Measurements from ENCODE around the gene SLC2A14.
"Not testable (repeated sequence)": the region's sequence is repeated elsewhere in the genome, so short reads cannot be mapped to it uniquely, and the experiment has no call there.

Gene SLC2A14

DNA sequence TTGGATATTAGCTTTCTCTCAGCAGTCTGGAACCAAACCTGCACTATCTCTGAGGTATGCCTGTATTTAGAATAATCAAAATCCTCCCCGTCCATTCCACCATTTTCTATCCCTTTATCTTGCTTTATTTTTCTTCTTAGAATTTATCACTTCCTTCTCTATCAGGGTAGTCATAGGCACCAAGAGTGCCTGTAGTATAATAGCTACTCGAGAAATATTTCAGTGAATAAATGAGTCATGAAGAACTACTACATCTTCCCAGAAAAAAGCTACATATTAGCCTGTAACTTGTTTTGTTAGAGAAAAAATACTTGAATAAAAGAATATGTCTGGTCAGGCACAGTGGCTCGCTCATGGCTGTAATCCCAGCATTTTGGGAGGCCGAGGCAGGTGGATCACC is 4.3 kb downstream of the SLC2A14 start:
- no peak for DNase-seq

DNA sequence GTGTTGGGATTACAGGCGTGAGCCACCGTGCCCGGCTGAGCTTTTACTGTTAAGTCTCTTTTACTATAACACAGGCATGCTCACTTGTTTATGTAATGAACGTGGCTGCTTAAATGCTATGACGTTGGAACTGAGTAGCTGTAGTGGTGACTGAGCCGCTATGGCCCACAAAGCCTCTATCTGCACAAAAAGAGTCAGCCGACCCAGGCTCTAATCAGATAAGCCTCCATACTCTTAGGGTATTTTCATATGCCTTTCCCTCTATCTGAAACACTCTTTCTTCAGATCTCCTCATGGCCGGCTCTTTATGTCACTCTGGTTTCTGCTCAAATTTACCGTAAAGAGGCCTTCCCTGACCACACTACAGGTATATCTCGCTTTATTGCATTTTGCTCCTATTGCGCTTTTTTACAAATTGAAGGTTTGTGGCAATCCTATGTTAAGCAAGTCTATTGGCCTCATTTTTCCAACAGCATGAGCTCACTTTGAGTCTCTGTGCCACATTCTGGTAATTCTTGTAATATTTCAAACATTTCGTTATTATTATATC is 8.0 kb downstream of the SLC2A14 start:
- DNase-seq: no peak

DNA sequence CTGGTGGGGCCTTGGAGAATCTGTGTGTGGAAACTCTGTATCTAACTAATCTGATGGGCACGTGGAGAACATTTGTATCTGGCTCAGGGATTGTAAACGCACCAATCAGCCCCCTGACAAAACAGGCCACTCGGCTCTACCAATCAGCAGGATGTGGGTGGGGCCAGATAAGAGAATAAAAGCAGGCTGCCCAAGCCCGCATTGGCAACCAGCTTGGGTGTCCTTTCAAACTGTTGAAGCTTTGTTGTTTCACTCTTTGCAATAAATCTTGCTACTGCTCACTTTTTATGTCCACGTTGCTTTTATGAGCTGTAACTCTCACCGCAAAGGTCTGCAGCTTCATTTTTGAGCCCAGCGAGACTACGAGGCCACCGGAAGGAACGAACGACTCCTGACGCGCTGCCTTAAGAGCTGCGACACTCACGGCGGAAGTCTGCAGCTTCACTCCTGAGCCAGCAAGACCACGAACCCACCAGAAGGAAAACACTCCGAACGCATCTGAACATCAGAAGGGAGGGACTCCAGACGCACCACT is 9.8 kb downstream of the SLC2A14 start:
- DNase-seq: peak; percentile 21

DNA sequence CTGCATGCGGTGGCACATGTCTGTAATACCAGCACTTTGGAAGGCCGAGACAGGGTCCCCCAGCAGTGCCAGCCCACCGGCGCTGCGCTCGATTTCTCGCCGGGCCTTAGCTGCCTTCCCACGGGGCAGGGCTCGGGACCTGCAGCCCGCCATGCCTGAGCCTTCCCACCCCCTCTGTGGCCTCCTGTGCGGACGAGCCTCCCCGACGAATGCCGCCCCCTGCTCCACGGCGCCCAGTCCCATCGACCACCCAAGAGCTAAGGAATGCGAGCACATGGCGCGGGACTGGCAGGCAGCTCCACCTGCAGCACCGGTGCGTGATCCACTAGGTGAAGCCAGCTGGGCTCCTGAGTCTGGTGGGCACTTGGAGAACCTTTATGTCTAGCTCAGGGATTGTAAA is 10.4 kb downstream of the SLC2A14 start:
- DNase-seq: not testable (repeated sequence)

DNA sequence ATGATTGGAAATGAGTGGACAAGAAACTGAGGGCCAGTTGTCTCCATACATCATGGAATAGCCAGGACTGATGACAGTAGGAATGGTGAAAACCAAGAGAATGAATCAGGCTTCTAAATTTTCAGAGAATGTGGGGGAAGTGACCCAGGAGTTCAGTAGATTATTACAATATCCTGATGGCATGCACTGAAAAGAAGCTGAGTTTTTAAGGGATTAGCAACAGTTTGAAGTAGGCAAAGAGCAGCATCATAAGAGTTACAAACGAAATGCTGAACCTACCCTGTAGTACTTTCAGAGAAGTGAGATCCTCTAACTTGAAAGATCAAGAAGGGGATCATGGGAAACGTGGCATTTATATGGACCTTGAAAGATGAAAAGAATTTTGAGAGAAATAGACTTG is 13.2 kb downstream of the SLC2A14 start:
- DNase-seq: no peak

DNA sequence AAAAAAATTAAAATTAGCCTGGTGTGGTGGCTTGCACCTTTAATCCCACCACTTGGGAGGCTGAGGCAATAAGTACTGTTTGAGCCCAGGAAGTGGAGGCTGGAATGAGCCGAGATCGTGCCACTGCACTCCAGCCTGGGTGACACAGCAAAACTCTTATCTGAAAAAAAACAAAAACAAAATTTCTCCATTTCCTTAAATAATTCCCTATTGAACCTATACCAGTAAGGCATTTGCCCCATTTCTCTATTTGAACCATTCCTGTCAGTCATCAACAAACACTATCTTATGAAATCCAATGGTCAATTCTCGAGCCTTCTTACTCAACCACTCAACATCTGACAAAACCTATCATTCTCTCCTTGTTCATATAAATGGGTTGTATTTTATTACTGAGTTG is 14.7 kb downstream of the SLC2A14 start:
- DNase-seq: no peak

DNA sequence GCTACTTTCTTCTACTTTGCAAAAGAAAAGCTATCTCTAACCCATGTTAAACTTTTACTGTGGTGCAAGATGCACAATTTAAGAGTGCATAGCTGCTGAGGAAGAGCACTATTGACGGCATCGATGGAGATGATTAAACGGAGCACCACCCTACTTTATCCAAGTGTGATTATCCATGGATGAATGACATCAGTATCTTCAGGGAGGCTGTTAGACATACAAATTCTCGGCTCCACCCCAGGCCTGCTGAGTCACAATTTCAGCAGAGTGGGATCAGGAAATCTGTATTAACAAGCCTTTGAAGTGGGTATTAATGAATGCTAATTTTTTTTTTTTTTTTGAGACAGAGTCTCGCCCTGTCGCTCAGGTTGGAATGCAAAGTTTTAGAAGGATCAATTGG is 16.2 kb downstream of the SLC2A14 start:
- DNase-seq: no peak

DNA sequence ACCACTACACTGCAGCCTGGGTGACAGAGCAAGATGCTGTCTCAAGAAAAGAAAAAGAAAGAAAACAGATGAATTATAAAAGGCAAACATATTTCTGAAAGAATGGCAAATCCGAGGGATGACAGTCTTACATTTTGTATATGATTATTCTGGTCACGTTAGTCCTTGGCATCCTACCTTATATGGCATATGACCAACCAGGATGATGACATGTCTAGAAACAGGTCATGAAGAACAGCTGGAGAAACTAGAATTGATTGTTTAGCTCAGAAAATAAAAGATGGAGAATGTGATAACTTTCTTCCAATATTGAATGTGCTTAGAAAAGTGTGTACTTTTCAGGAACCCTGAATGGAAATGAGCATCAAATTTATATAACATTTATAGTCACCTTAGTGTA is 19.2 kb downstream of the SLC2A14 start:
- DNase-seq: no peak

DNA sequence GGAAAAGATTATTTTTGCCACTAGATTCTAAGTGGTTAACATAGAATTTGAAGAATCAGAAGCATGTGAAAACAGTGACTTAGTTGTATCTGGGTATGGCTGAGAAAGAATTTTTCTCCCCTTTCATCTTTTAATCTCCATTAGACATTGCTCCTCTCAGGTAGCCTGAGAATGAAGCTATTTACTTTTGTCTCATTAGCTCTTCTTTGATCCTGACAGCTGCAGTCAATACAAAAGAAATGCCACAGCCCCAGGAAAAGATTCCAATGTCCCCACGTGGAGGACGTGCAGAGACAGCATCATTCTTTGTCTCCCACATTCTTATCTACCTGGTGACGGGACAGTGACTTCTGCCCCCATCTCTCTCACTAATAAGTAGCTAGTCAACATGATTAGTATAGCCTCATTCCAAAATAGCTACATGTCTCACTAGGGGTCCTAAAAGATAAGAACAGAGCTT is 21.1 kb downstream of the SLC2A14 start:
- DNase-seq: not testable (repeated sequence)

DNA sequence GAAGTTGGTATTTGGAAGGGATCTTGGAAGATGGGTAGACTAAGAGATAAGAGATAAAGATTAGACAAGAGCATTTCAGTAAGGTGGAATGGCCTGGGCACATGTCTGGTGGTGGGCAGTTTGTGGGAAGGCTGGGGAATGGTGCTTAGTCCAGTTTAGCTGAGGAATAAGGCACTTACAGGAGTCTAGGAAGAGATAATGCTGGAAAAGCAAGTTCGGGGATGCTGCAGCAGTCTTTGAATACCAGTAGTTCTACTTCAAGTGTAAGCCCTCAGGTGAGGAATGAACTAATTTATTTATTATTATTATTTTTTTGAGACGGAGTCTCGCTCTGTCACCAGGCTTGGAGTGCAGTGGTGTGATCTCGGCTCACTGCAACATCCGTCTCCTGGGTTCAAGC is 22.6 kb downstream of the SLC2A14 start:
- not testable (repeated sequence) for DNase-seq

DNA sequence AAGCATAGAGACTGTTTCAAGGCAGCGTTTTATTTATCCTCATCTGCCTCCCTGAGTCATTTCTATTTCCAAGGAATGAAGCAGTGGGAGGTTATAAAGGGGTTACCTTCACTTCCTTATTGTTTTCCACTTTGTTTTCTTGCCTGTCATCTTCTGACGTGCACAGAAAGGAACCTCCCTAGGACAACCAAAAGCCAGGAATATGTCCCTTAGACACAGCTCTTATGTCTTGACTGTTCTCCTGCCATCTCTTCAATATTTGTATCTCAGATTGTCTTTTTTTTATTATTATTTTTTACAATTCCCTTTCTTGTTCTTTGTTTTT is 24.7 kb downstream of the SLC2A14 start:
- not testable (repeated sequence) for DNase-seq

DNA sequence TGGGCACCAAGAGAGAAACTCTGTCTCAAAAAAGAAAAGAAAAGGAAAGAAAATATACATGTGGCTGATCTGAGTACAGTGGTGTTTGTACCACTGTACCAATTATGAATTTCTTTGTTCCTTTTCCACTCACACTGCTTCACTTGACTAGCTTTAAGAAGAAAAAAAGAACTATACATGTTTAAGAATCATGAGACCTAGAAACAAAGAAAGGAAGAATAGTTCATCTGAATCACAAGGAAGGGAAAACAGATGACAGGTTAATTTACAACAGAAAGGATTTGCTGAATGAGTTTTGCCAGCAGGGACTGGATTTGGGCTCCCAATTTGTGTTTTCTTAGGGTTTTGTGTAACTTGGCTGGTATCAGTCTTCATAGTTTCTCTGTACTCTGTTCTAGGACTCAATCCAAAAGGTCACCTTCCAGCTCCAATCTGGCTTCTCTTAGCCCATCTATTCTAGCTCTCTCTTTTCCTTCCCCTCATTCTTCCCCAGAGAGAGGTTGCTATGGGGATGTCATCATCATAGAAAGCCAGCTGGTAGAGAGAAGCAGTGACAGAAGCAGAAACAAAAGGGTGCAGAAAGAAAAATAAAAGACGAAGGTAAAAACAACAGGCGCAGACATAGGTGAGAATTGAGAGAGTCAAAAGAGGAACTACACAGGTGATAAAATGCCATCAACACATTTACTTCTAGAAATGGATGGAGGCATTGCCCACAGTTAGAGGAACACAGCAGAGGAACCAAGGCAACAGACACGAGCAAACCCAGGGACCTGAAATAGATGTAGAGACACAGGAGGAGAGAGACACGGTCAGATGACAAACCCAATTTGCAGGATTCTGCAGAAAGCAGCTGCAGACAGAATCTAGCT is 25.3 kb downstream of the SLC2A14 start:
- DNase-seq: not testable (repeated sequence)

DNA sequence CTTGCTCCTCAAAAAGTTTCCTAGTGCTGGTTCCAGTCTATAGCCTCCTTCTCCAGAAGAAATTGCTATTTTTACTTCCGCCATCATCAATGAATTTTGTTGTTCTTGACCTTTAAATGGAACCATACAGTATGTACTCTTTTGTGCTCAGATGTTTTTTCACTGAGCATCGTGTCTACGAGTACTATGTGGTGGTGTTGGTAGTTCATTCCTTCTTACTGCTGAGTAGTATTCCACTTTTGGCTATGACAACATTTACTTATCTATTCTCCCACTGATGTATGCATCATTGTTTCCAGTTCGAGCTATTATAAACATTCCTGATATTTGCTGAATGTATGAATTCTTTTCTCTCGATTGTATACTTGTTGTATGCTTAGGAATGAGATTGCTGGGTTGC is 28.6 kb downstream of the SLC2A14 start:
- DNase-seq: no peak

DNA sequence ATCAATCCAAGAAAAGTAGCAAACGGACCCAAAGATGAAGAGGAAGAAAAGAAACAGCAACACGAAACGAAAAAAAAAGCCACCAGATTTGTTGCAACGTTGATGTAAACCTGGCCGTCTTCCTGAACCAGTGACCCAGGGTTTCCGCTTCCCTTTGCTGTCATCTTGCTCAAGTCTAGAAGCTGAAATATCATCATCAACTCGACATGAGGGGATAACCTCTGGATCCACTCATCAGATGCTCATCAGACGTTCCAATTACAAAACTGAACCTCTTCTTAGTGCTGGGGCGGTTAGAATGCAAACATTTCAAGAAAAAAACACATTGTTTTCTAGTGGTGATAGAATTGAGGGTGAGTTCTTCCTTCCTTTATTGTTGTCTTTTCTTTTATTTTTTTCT is 29.1 kb downstream of the SLC2A14 start:
- not testable (repeated sequence) for DNase-seq

DNA sequence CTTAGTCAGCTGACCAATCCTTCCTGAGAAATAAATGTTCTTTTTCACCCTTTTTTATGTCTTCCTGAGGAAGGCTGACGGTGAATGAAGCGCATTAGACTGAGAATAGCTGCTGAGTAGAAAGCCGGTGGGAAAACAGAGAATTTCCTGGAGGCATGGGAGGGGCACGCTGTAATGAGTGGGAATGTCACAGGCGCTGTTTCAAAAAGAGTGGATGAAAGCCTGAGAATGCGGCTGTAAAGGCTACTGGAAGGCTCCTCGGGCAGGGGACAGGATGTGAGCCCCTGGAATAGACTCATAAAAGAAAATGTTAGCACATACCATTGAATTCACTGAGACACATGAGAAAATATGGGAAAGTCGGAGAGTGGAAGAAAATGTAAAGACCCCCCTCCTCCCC is 29.6 kb downstream of the SLC2A14 start:
- not testable (repeated sequence) for DNase-seq

DNA sequence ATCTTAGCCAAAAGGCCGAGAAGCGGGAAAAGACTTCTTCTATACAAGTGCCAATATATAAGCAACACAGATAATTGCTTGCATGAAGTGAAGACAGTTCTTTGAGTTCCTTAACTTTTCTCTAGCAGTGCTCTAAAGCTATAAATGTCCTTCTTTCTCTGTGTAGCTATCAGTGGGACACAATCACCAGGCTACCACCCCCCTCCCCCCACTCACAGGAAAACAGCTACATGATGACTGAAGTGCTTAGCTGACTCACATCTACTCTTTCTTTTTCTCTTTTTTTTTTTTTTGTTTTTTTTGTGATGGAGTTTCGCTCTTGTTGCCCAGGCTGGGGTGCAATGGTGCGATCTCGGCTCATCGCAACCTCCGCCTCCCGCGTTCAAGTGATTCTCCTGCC is 30.3 kb downstream of the SLC2A14 start:
- not testable (repeated sequence) for DNase-seq

DNA sequence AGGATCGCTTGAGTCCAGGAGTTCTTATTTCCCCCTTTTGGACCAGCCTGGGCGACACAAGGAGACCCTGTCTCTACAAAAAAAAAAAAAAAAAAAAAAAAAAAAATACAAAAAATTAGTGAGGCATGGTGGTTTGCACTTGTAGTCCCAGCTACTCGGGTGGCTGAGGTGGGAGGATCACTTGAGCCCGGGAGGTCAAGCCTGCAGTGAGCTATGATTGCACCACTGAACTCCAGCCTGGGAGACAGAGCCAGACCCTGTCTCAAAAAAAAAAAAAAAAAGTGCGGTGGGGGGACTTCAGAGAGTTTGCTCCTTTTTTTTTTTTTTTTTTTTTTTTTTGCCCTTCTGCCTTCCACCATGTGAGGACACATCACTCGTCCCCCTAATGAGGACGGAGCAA is 32.9 kb downstream of the SLC2A14 start:
- not testable (repeated sequence) for DNase-seq

DNA sequence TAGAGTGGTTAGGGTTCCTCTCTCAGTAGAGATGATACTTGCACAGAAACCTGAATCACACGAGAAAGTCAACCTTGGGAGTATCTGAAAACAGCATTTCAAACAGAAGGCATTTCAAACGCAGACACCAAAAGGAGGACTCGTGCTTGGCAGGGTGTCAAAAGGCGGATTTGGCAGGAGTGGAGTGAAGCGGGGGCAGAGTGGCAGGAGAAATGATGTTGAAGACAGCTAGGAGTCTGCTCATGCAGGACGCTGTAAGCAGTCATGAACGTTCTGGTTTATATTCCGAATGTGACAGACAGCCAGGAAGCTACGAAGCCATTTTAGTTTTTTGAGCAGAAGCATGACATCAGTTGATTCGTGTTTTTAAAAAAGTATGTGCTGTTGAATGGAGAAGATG is 33.5 kb downstream of the SLC2A14 start:
- DNase-seq: not testable (repeated sequence)

DNA sequence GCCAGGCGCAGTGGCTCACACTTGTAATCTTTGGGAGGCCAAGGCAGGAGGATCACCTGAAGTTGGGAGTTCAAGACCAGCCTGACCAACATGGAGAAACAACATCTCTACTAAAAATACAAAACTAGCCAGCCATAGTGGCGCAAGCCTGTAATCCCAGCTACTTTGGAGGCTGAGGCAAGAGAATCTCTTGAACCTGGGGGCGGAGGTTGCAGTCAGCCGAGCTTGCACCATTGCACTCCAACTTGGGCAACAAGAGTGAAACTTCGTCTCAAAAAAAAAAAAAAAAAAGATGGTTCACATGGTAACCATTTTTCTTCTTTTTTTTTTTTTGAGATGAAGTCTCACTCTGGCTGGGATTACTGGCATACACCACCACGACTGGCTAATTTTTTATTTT is 35.3 kb downstream of the SLC2A14 start:
- DNase-seq: no peak

DNA sequence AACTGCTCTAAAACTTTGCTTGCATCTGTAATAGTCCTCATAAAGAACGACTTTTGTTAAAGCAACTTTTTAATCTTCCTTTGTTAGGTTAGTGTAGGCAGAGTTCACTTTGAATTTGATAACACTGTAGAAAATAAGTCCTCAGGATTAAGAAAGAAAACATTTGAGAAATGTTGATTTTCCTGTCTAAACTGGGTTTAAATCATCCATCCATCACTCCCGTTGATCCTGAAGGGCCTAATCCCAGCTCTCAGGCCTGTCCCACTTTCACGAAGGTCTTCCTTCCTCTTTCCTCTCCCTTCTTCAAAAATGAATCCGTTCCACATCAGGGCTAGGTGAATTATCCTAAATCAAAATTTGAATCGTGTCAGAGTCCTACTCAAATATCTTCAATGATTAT is 36.9 kb downstream of the SLC2A14 start:
- no peak for DNase-seq

DNA sequence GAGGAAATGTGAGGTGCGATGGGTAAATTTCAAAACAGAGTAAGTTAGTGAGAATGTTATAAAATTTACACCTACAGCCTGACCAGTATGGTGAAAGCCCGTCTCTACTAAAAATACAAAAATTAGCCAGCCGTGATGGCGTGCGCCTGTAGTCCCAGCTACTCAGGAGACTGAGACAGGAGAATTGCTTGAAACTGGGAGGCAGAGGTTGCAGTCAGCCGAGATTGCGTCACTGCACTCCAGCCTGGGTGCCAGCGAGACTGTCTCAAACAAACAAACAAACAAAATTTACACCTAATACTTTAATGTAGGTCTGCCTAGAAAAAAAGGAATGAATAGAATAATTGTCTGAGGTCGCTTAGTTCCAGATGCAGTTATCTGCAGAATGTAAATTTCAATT is 37.6 kb downstream of the SLC2A14 start:
- no peak for DNase-seq

DNA sequence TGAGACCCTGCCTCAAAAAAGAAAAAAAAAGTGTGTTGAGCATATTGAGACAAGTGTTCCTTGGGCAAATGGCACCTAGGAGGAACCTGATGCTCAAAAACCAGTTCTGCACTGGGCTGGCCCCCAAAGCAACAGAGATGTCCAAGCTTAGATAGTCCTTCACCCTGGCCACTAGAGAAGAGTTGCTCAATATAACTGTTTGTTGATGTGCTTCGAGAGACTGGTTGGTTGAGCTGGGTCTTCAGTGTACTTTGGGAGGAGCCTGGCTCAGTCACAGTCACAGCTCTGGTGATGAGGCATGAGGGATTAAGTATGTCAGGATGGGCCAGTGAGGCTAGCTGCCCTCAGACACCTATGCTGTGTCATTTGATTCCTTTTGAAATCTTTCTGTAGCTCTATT is 38.0 kb downstream of the SLC2A14 start:
- DNase-seq: no peak

DNA sequence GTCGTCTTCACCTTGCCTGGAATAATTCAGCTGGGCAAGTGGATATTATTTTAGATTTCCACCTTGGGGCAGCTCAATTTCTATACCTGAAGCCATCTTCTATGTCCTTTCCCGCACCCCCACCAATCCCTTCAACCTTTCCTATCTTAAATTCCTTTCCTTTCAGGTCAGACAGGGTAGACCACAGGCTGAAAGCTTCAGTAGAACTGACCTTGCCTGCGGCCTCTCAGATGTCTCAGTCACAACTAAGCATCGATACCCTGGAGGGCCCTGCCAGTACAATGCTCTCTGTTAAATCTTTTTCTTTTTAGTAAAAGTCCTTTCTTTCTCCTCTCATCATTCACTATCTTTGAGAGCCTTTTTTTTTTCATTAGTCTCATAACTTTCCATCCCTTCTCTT is 38.9 kb downstream of the SLC2A14 start:
- DNase-seq: no peak

DNA sequence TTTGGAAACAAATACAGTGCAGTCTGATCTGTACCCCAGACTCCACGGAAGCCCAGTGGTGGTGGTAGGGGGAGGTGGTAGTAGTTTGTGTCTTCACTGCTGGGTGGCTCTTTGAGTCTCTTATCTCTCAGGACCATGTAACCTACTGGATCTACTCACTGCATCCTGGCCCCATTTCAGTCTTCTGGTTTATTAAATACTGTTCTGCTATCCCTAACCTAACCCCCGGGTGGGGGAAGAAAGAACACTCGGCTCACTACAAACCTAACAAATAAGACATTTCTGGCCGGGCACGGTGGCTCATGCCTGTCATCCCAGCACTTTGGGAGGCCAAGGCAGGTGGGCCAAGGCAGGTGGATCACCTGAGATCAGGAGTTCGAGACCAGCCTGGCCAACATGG is 39.5 kb downstream of the SLC2A14 start:
- not testable (repeated sequence) for DNase-seq

All from activated CD8-positive, alpha-beta memory T cell treated with anti-CD3 and anti-CD28 coated beads, Interleukin-2, amount 50 U/mL, for 4 hours (primary cell).